GM23338 (cell line): ENCODE data around the gene FAM171A2. TPM values are rescaled to one million over a fixed set of nuclear protein-coding genes. Genes with fewer than 3 reads are reported as not detected.
"Not testable (repeated sequence)": the region's sequence is repeated elsewhere in the genome, so short reads cannot be mapped to it uniquely, and the experiment has no call there.

Source experiments
- ATAC-seq: fragments of 200-7000 bp; cut with Tn5 transposase; 3 replicates; pipeline ENCODE4 v1.9.1; 2020
- DNase-seq: peaks from one replicate; pipeline ENCODE4 v3.0.0-alpha.2; 2015; ENCODE audit warnings: low spot score
- H2AFZ ChIP-seq: fragments of 200-600 bp; sonication (generic); 2 replicates; pipeline ENCODE4 v1.8.0; 2016; ENCODE audit warnings: antibody characterized with exemption, mild to moderate bottlenecking, moderate library complexity
- H3F3A ChIP-seq: fragments of 200-600 bp; sonication (generic); replicated peaks from 2 replicates; pipeline ENCODE4 v1.8.0; 2017; ENCODE audit warnings: antibody characterized with exemption, mixed run types, low read depth
- H3K27ac ChIP-seq: fragments of 200-600 bp; sonication (generic); 2 replicates; pipeline ENCODE4 v1.6.1; 2016; ENCODE audit warnings: low read depth
- H3K27me3 ChIP-seq: fragments of 200-600 bp; sonication (generic); 2 replicates; pipeline ENCODE4 v1.8.0; 2016; ENCODE audit warnings: mild to moderate bottlenecking, mixed run types, moderate library complexity; ENCODE audit not compliant: insufficient read depth
- H3K36me3 ChIP-seq: fragments of 200-600 bp; sonication (generic); 2 replicates; pipeline ENCODE4 v1.8.0; 2016; ENCODE audit warnings: mild to moderate bottlenecking; ENCODE audit not compliant: insufficient read depth
- H3K4me1 ChIP-seq: fragments of 200-600 bp; sonication (generic); 2 replicates; pipeline ENCODE4 v1.8.0; 2016; ENCODE audit warnings: mild to moderate bottlenecking, moderate library complexity; ENCODE audit not compliant: insufficient read depth
- H3K4me2 ChIP-seq: fragments of 200-600 bp; sonication (generic); 2 replicates; pipeline ENCODE4 v1.7.1; 2017; ENCODE audit warnings: mixed run types
- H3K4me3 ChIP-seq: fragments of 200-600 bp; sonication (generic); 2 replicates; pipeline ENCODE4 v1.6.1; 2016; ENCODE audit warnings: mixed run types
- H3K79me2 ChIP-seq: fragments of 200-600 bp; sonication (generic); replicated peaks from 2 replicates; pipeline ENCODE4 v1.8.0; 2017; ENCODE audit warnings: mild to moderate bottlenecking; ENCODE audit not compliant: insufficient read depth
- H3K9me2 ChIP-seq: fragments of 200-600 bp; sonication (generic); 2 replicates; pipeline ENCODE4 v1.8.0; 2017; ENCODE audit not compliant: insufficient read depth
- H4K20me1 ChIP-seq: fragments of 200-600 bp; sonication (generic); replicated peaks from 2 replicates; pipeline ENCODE4 v1.8.0; 2017; ENCODE audit warnings: mild to moderate bottlenecking; ENCODE audit not compliant: insufficient read depth
- H3K27ac Mint-ChIP-seq: 2 replicates; pipeline ENCODE4 v1.8.0; 2020; ENCODE audit warnings: inconsistent platforms, mild to moderate bottlenecking, moderate library complexity, mixed read lengths
- H3K27me3 Mint-ChIP-seq: 3 replicates; pipeline ENCODE4 v1.8.0; 2022; ENCODE audit warnings: low read depth, mild to moderate bottlenecking, moderate library complexity, mixed read lengths, inconsistent platforms; ENCODE audit not compliant: insufficient read depth, poor library complexity
- H3K36me3 Mint-ChIP-seq: 3 replicates; pipeline ENCODE4 v1.8.0; 2021; ENCODE audit warnings: low read depth, mild to moderate bottlenecking, inconsistent platforms, moderate library complexity, mixed read lengths
- H3K4me1 Mint-ChIP-seq: 3 replicates; pipeline ENCODE4 v1.8.0; 2020; ENCODE audit warnings: mild to moderate bottlenecking, inconsistent platforms, mixed read lengths
- H3K4me3 Mint-ChIP-seq: 3 replicates; pipeline ENCODE4 v1.8.0; 2021; ENCODE audit warnings: moderate library complexity, mild to moderate bottlenecking, inconsistent platforms, mixed read lengths
- H3K9me3 Mint-ChIP-seq: 3 replicates; pipeline ENCODE4 v1.8.0; 2020; ENCODE audit warnings: moderate library complexity, mild to moderate bottlenecking, inconsistent platforms, mixed read lengths
- CREB1 ChIP-seq: fragments of 250-450 bp; sonication (Bioruptor Pico); IDR thresholded peaks from 2 replicates; pipeline ENCODE4 v1.5.0; 2020; ENCODE audit warnings: low read depth, mild to moderate bottlenecking, moderate library complexity
- ETS1 ChIP-seq: IDR thresholded peaks from 2 replicates; pipeline ENCODE4 v1.6.1; 2016; ENCODE audit warnings: antibody characterized with exemption
- EZH2 ChIP-seq: fragments of 200-600 bp; sonication (generic); IDR thresholded peaks from one replicate; pipeline ENCODE4 v1.8.0; 2017; ENCODE audit warnings: antibody characterized with exemption, mild to moderate bottlenecking, low read depth; ENCODE audit not compliant: unreplicated experiment
- EZH2phosphoT487 ChIP-seq: fragments of 200-600 bp; sonication (generic); IDR thresholded peaks from one replicate; pipeline ENCODE4 v1.8.1; 2018; ENCODE audit warnings: antibody characterized with exemption; ENCODE audit not compliant: unreplicated experiment
- JUNB ChIP-seq: IDR thresholded peaks from one replicate; pipeline ENCODE4 v1.6.1; 2016; ENCODE audit warnings: antibody characterized with exemption; ENCODE audit not compliant: unreplicated experiment
- NANOG ChIP-seq: IDR thresholded peaks from 2 replicates; pipeline ENCODE4 v1.6.1; 2016; ENCODE audit warnings: antibody characterized with exemption, borderline replicate concordance
- POLR2AphosphoS5 ChIP-seq: IDR thresholded peaks from 2 replicates; pipeline ENCODE4 v1.6.1; 2016; ENCODE audit warnings: antibody characterized with exemption, low read depth
- STAT1 ChIP-seq: IDR thresholded peaks from one replicate; pipeline ENCODE4 v1.6.1; 2016; ENCODE audit warnings: antibody characterized with exemption; ENCODE audit not compliant: unreplicated experiment
- ZNF114 ChIP-seq: fragments of 250-450 bp; sonication (Bioruptor Pico); IDR thresholded peaks from 2 replicates; pipeline ENCODE4 v1.5.0; 2020; ENCODE audit warnings: mild to moderate bottlenecking, moderate library complexity
- ZNF331 ChIP-seq: fragments of 250-450 bp; sonication (Bioruptor Pico); IDR thresholded peaks from 2 replicates; pipeline ENCODE4 v1.5.0; 2020; ENCODE audit warnings: low read depth, mild to moderate bottlenecking, moderate library complexity
- polyA plus RNA-seq: library from polyadenylated mRNA; unstranded; fragments of >200 nt; fragmentation: Nextera tagmentation; extraction: Ambion mirVana; gene quantifications from 2 replicates; pipeline ENCODE4 v1.2.1, GENCODE V29; 2016
- total RNA-seq: library from RNA; depleted of rRNA; stranded (reverse); fragments of >200 nt; shearing (Covaris generic); gene quantifications from 2 replicates; pipeline ENCODE4 v1.2.3, GENCODE V29; 2014
- TF ChIP-seq, protein P1 (sequence below), 2 experiments: fragments of 200-600 bp in 1 of 2; sonication (generic) in 1 of 2; conservative IDR thresholded peaks; 2 replicates each; pipeline versions ENCODE4 v1.5.1 to v1.6.1; 2016 to 2017; ENCODE audit warnings: antibody characterized with exemption in 2 of 2, low read depth in 2 of 2, mild to moderate bottlenecking in 2 of 2, moderate library complexity in 1 of 2

The FAM171A2 gene
- total and polyA plus RNA-seq, 2 experiments from 2014 or later: 4.1 to 35.4 TPM

DNA sequence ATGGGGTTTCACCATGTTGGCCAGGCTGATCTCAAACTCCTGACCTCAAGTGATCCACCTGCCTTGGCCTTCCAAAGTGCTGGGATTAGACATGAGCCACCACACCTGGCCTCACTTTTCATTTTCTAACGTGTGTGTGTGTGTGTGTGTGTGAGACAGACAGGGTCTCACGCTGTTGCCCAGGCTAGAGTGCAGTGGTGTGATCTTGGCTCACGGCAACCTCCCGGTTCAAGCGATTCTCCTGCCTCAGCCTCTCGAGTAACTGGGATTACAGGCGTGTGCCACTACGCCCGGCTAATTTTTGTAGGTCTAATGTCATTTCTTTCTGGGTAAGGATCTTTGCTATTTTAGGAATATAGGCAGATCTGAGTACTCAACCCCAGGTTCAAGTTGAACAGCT, 30.5 kb upstream of the FAM171A2 start:
- H3K4me1 Mint-ChIP-seq: peaks cover 12% of the 10 kb centered on the region
- H3K4me1 ChIP-seq, H3F3A ChIP-seq, H3K9me3 Mint-ChIP-seq, H3K4me3 Mint-ChIP-seq, H3K27ac Mint-ChIP-seq, H3K27me3 ChIP-seq, H2AFZ ChIP-seq, H3K4me2 ChIP-seq, H3K9me2 ChIP-seq, H4K20me1 ChIP-seq, DNase-seq, H3K36me3 ChIP-seq, H3K79me2 ChIP-seq, H3K4me3 ChIP-seq, H3K27me3 Mint-ChIP-seq: not testable (repeated sequence)
- peak overlapping the region; percentile 69 for H3K27ac ChIP-seq
- peak; percentile 15 for ATAC-seq
- H3K36me3 Mint-ChIP-seq: peaks cover 16% of the 10 kb centered on the region

- Histone ChIP-seq H3K27ac (no peak overlapping the region), H3K79me2 (no peaks in the 10 kb centered on the region), H3K4me3 (no peak overlapping the region), H3K36me3 (no peaks in the 10 kb centered on the region), H2AFZ (no peak overlapping the region), H3F3A (0 out of 2 replicates have a peak, but pooled peaks cover 7% of the 10 kb centered on the region), H3K4me1 (peaks cover 14% of the 10 kb centered on the region), H3K9me2 (0 out of 2 replicates have a peak, but pooled peaks cover 8% of the 10 kb centered on the region), H3K4me2 (no peak overlapping the region), H4K20me1 (no peaks in the 10 kb centered on the region; the same call in 1 of the 2 replicates), H3K27me3 (peaks cover 20% of the 10 kb centered on the region)
- DNase-seq (no peak), ATAC-seq (no peak)
- no peak overlapping the region for H3K27ac Mint-ChIP-seq
- no peak overlapping the region for H3K4me3 Mint-ChIP-seq
- TF ChIP-seq CREB1 (CRISPR knock-in tag) (no peak), STAT1 (no peak), ZNF331 (CRISPR knock-in tag) (no peak), JUNB (no peak), EZH2 (no peak)
- peaks cover 21% of the 10 kb centered on the region for H3K27me3 Mint-ChIP-seq
- H3K9me3 Mint-ChIP-seq: no peaks in the 10 kb centered on the region
- H3K36me3 Mint-ChIP-seq: no peaks in the 10 kb centered on the region
- H3K4me1 Mint-ChIP-seq: peaks cover 16% of the 10 kb centered on the region; the same call in 2 of the 3 replicates
Measured at GRCh38 chr17:44390250-44390870, 26.7 kb upstream of the FAM171A2 start.

GRCh38 chr17:44389723-44390202, 26.1 kb upstream of the FAM171A2 start:
- no peaks in the 10 kb centered on the region for H3K36me3 Mint-ChIP-seq
- Histone ChIP-seq H3K4me1 (peaks cover 14% of the 10 kb centered on the region), H3K27me3 (peaks cover 24% of the 10 kb centered on the region), H3F3A (0 out of 2 replicates have a peak, but pooled peaks cover 8% of the 10 kb centered on the region), H3K27ac (no peak overlapping the region), H2AFZ (no peak overlapping the region), H3K4me3 (no peak overlapping the region), H3K36me3 (no peaks in the 10 kb centered on the region), H3K4me2 (no peak overlapping the region), H3K9me2 (0 out of 2 replicates have a peak, but pooled peaks cover 8% of the 10 kb centered on the region), H4K20me1 (no peaks in the 10 kb centered on the region), H3K79me2 (no peaks in the 10 kb centered on the region)
- no peak for DNase-seq
- no peaks in the 10 kb centered on the region for H3K9me3 Mint-ChIP-seq
- H3K27ac Mint-ChIP-seq: no peak overlapping the region
- ATAC-seq: no peak
- no peak overlapping the region for H3K4me3 Mint-ChIP-seq
- H3K4me1 Mint-ChIP-seq: peaks cover 16% of the 10 kb centered on the region; the same call in 2 of the 3 replicates
- H3K27me3 Mint-ChIP-seq: peaks cover 26% of the 10 kb centered on the region
- TF ChIP-seq, protein P1, sequence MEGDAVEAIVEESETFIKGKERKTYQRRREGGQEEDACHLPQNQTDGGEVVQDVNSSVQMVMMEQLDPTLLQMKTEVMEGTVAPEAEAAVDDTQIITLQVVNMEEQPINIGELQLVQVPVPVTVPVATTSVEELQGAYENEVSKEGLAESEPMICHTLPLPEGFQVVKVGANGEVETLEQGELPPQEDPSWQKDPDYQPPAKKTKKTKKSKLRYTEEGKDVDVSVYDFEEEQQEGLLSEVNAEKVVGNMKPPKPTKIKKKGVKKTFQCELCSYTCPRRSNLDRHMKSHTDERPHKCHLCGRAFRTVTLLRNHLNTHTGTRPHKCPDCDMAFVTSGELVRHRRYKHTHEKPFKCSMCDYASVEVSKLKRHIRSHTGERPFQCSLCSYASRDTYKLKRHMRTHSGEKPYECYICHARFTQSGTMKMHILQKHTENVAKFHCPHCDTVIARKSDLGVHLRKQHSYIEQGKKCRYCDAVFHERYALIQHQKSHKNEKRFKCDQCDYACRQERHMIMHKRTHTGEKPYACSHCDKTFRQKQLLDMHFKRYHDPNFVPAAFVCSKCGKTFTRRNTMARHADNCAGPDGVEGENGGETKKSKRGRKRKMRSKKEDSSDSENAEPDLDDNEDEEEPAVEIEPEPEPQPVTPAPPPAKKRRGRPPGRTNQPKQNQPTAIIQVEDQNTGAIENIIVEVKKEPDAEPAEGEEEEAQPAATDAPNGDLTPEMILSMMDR (conservative IDR thresholded peaks at IDR 0.05; ENCODE audit: low read depth in 2 of 2): no peak
- TF ChIP-seq POLR2AphosphoS5 (no peak), EZH2phosphoT487 (no peak), ETS1 (no peak), JUNB (no peak), NANOG (no peak), ZNF114 (CRISPR knock-in tag) (no peak)
